ENCODE results near the gene ICAM1. TPM values are rescaled to one million over a fixed set of nuclear protein-coding genes. Genes with fewer than 3 reads are reported as not detected.

Gene ICAM1
- polyA plus RNA-seq, 1 of the 3 experiments (the other 2 are of a cell fraction): 14.5 TPM

- POLR2A ChIA-PET: interaction anchor here (0.8 to 1.4 kb wide), 4 partner anchors 9 to 64 kb away, joined by 3 to 8 read pairs (median 4); partner anchors contain the start of genes ICAM1, RAVER1 and TYK2
- Histone ChIP-seq H3K27me3 (ENCODE audit: insufficient read depth) (no peaks in the 10 kb centered on the region), H4K20me1 (ENCODE audit: insufficient read depth) (no peaks in the 10 kb centered on the region), H3K4me2 (peak overlapping the region; percentile 87; the same call in 1 of the 2 replicates), H3K79me2 (ENCODE audit: insufficient read depth) (peaks cover 12% of the 10 kb centered on the region; the same call in 1 of the 2 replicates), H3F3A (replicated peaks; ENCODE audit: insufficient read depth) (peaks cover 6% of the 10 kb centered on the region), H3K9me3 (no peaks in the 10 kb centered on the region), H3K27ac (ENCODE audit: low read depth in 2 of 2, low read length in 1 of 2) (peak overlapping the region; percentile 37 to 85), H3K36me3 (replicated peaks in 1 of 2; ENCODE audit: control insufficient read depth in 1 of 2, insufficient read depth in 2 of 2, low read length in 1 of 2) (peaks cover 4 to 28% of the 10 kb centered on the region in 2 experiments), H3K9me2 (no peaks in the 10 kb centered on the region), H3K4me3 (ENCODE audit: low read depth in 2 of 2, low read length in 1 of 2) (peak overlapping the region; percentile 73 to 79; a peak in 3 of 4 replicates), H3K9ac (peak overlapping the region; percentile 68; the same call in 1 of the 2 replicates), H3K4me1 (ENCODE audit: control insufficient read depth in 1 of 2, insufficient read depth in 2 of 2, low read depth in 1 of 2, low read length in 1 of 2) (peaks cover 0 to 17% of the 10 kb centered on the region in 2 experiments; a peak in 1 of 4 replicates), H2AFZ (ENCODE audit: low read depth) (peak overlapping the region; percentile 86; the same call in 1 of the 2 replicates)
- WGBS (ENCODE audit: low lambda C conversion rate): 47% methylated on average over 13 of the region's 19 CpGs
- TF ChIP-seq GABPA (IDR thresholded peaks at IDR 0.05; ENCODE audit: low read depth) (no peak), RXRA (IDR thresholded peaks at IDR 0.05; ENCODE audit: borderline replicate concordance, low read depth) (no peak), ZBTB33 (IDR thresholded peaks at IDR 0.05; ENCODE audit: borderline replicate concordance, low read depth) (no peak), RFX5 (IDR thresholded peaks at IDR 0.05; ENCODE audit: low read length) (no peak), CHD2 (IDR thresholded peaks at IDR 0.05; ENCODE audit: low read length, partially characterized antibody) (no peak), TAF1 (IDR thresholded peaks at IDR 0.05; ENCODE audit: borderline replicate concordance, low read depth, low read length) (no peak), EZH2phosphoT487 (IDR thresholded peaks at IDR 0.05; ENCODE audit: borderline replicate concordance, low read depth) (no peak), MEF2A (IDR thresholded peaks at IDR 0.05; ENCODE audit: borderline replicate concordance, low read depth) (no peak)
- CTCF ChIA-PET: interaction anchor here (0.9 to 3.2 kb wide), 7 partner anchors 14 to 74 kb away, joined by 3 to 16 read pairs (median 3); partner anchors contain the start of gene ICAM1
- peak; percentile 88 for DNase-seq
Observed at GRCh38 chr19:10316229-10317044, 45.5 kb downstream of the ICAM1 start.

GRCh38 chr19:10317045-10317856 is 46.3 kb downstream of the ICAM1 start:
- no peak overlapping the region for H2AFZ ChIP-seq (ENCODE audit: low read depth)
- H3F3A ChIP-seq (replicated peaks; ENCODE audit: insufficient read depth): peaks cover 6% of the 10 kb centered on the region
- no peaks in the 10 kb centered on the region for H4K20me1 ChIP-seq (ENCODE audit: insufficient read depth)
- no peaks in the 10 kb centered on the region for H3K27me3 ChIP-seq (ENCODE audit: insufficient read depth)
- peaks cover 4 to 33% of the 10 kb centered on the region in 2 experiments for H3K36me3 ChIP-seq (replicated peaks in 1 of 2; ENCODE audit: control insufficient read depth in 1 of 2, insufficient read depth in 2 of 2, low read length in 1 of 2)
- H3K79me2 ChIP-seq (ENCODE audit: insufficient read depth): peaks cover 12% of the 10 kb centered on the region; the same call in 1 of the 2 replicates
- H3K4me3 ChIP-seq (ENCODE audit: low read depth in 2 of 2, low read length in 1 of 2): no peak overlapping the region
- WGBS (ENCODE audit: low lambda C conversion rate): 89% methylated on average over 19 of the region's 29 CpGs
- peak overlapping the region in 1 of 2 experiments; percentile 85; a peak in 2 of 4 replicates for H3K27ac ChIP-seq (ENCODE audit: low read depth in 2 of 2, low read length in 1 of 2)
- H3K4me2 ChIP-seq: no peak overlapping the region
- TF ChIP-seq JUND (IDR thresholded peaks at IDR 0.05) (no peak), YY1 (IDR thresholded peaks at IDR 0.05; ENCODE audit: low read depth) (no peak), MAX (IDR thresholded peaks at IDR 0.05; ENCODE audit: low read depth) (no peak), NRF1 (IDR thresholded peaks at IDR 0.05; ENCODE audit: low read depth, low read length) (no peak)
- no peaks in the 10 kb centered on the region for H3K9me2 ChIP-seq
- no peaks in the 10 kb centered on the region for H3K9me3 ChIP-seq
- no peak for DNase-seq
- peaks cover 0 to 17% of the 10 kb centered on the region in 2 experiments; a peak in 1 of 4 replicates for H3K4me1 ChIP-seq (ENCODE audit: control insufficient read depth in 1 of 2, insufficient read depth in 2 of 2, low read depth in 1 of 2, low read length in 1 of 2)
- ChIA-PET CTCF (interaction anchor here (1.2 to 3.2 kb wide), 7 partner anchors 16 to 73 kb away, joined by 3 to 16 read pairs (median 3); partner anchors contain the start of genes ICAM1 and ICAM5), POLR2A (interaction anchor here (0.8 to 1.4 kb wide), 4 partner anchors 8 to 63 kb away, joined by 3 to 8 read pairs (median 4); partner anchors contain the start of genes ICAM1, RAVER1 and TYK2)
- no peak overlapping the region for H3K9ac ChIP-seq
